ENCODE measurements around the gene C2orf72. TPM values are rescaled to one million over a fixed set of nuclear protein-coding genes. Genes with fewer than 3 reads are reported as not detected.

Gene C2orf72
- total RNA-seq: not detected in 2 replicates
- long read RNA-seq: 0 reads

GRCh38 chr2:231037202-231037730 lies at the start of gene C2orf72:
C2orf72 (plus strand) TSS chr2:231037523; CDS start chr2:231037566, 43 bp downstream.
- peaks cover 2% of the 10 kb centered on the region for H3K4me1 Mint-ChIP-seq (ENCODE audit: unreplicated experiment)
- DNase-seq (ENCODE audit: extremely low spot score, unreplicated experiment): no peak
- H3K27ac Mint-ChIP-seq (ENCODE audit: unreplicated experiment): no peak within 1 kb of the TSS
- no peaks in the 10 kb centered on the region for H3K36me3 Mint-ChIP-seq (ENCODE audit: unreplicated experiment)
- TF ChIP-seq CTCF (IDR thresholded peaks at IDR 0.05): no peak
- H3K27me3 Mint-ChIP-seq (ENCODE audit: unreplicated experiment): peaks cover 80% of the 10 kb centered on the region
- H3K4me3 Mint-ChIP-seq (ENCODE audit: unreplicated experiment): peak within 1 kb of the TSS; percentile 55
- no peaks in the 10 kb centered on the region for H3K9me3 Mint-ChIP-seq (ENCODE audit: unreplicated experiment)

- H3K9me3 Mint-ChIP-seq (ENCODE audit: unreplicated experiment): no peaks in the 10 kb centered on the region
- H3K4me3 Mint-ChIP-seq (ENCODE audit: unreplicated experiment): no peak overlapping the region
- TF ChIP-seq CTCF (IDR thresholded peaks at IDR 0.05): no peak
- H3K27ac Mint-ChIP-seq (ENCODE audit: unreplicated experiment): no peak overlapping the region
- peaks cover 4% of the 10 kb centered on the region for H3K4me1 Mint-ChIP-seq (ENCODE audit: unreplicated experiment)
- peaks cover 6% of the 10 kb centered on the region for H3K27me3 Mint-ChIP-seq (ENCODE audit: unreplicated experiment)
- H3K36me3 Mint-ChIP-seq (ENCODE audit: unreplicated experiment): no peaks in the 10 kb centered on the region
- DNase-seq (ENCODE audit: extremely low spot score, unreplicated experiment): no peak
These were observed 47.6 kb upstream of the C2orf72 start for GRCh38 chr2:230989731-230990130.

GRCh38 chr2:230990131-230990898 lies 47.0 kb upstream of the C2orf72 start:
- H3K27ac Mint-ChIP-seq (ENCODE audit: unreplicated experiment): no peak overlapping the region
- DNase-seq (ENCODE audit: extremely low spot score, unreplicated experiment): no peak
- H3K27me3 Mint-ChIP-seq (ENCODE audit: unreplicated experiment): peaks cover 9% of the 10 kb centered on the region
- H3K4me1 Mint-ChIP-seq (ENCODE audit: unreplicated experiment): peaks cover 4% of the 10 kb centered on the region
- no peaks in the 10 kb centered on the region for H3K9me3 Mint-ChIP-seq (ENCODE audit: unreplicated experiment)
- no peak overlapping the region for H3K4me3 Mint-ChIP-seq (ENCODE audit: unreplicated experiment)
- no peak for TF ChIP-seq CTCF (IDR thresholded peaks at IDR 0.05)
- no peaks in the 10 kb centered on the region for H3K36me3 Mint-ChIP-seq (ENCODE audit: unreplicated experiment)

- Mint-ChIP-seq H3K27me3 (ENCODE audit: unreplicated experiment) (peaks cover 13% of the 10 kb centered on the region), H3K4me1 (ENCODE audit: unreplicated experiment) (peaks cover 4% of the 10 kb centered on the region), H3K36me3 (ENCODE audit: unreplicated experiment) (no peaks in the 10 kb centered on the region), H3K4me3 (ENCODE audit: unreplicated experiment) (no peak overlapping the region), H3K9me3 (ENCODE audit: unreplicated experiment) (no peaks in the 10 kb centered on the region), H3K27ac (ENCODE audit: unreplicated experiment) (no peak overlapping the region)
- no peak for TF ChIP-seq CTCF (IDR thresholded peaks at IDR 0.05)
- DNase-seq (ENCODE audit: extremely low spot score, unreplicated experiment): no peak
These were observed 46.5 kb upstream of the C2orf72 start for GRCh38 chr2:230990899-230991150.

- Mint-ChIP-seq H3K27ac (ENCODE audit: unreplicated experiment) (no peak overlapping the region), H3K9me3 (ENCODE audit: unreplicated experiment) (no peaks in the 10 kb centered on the region)
These were observed 45.7 kb upstream of the C2orf72 start for GRCh38 chr2:230991598-230991997.

More at GRCh38 chr2:230991598-230991997, 45.7 kb upstream of the C2orf72 start:
- Mint-ChIP-seq H3K4me1 (ENCODE audit: unreplicated experiment) (peaks cover 4% of the 10 kb centered on the region), H3K36me3 (ENCODE audit: unreplicated experiment) (no peaks in the 10 kb centered on the region), H3K27me3 (ENCODE audit: unreplicated experiment) (peaks cover 13% of the 10 kb centered on the region), H3K4me3 (ENCODE audit: unreplicated experiment) (no peak overlapping the region)
- DNase-seq (ENCODE audit: extremely low spot score, unreplicated experiment): no peak
- TF ChIP-seq CTCF (IDR thresholded peaks at IDR 0.05): no peak

Data from osteocyte (in vitro differentiated cells).